ENCODE data around the gene ASPG. TPM values are rescaled to one million over a fixed set of nuclear protein-coding genes. Genes with fewer than 3 reads are reported as not detected.

Gene ASPG
- total and polyA plus RNA-seq, 2 experiments from 2014 or later: 5.9 to 20.3 TPM

GRCh38 chr14:104132981-104133380, 47.5 kb downstream of the ASPG start:
- Histone ChIP-seq H3K79me2 (no peaks in the 10 kb centered on the region), H3K4me1 (ENCODE audit: insufficient read depth) (peaks cover 27% of the 10 kb centered on the region), H3K27ac (no peak overlapping the region), H3K4me2 (no peak overlapping the region), H3K27me3 (peaks cover 39% of the 10 kb centered on the region), H4K20me1 (ENCODE audit: insufficient read depth, poor library complexity, severe bottlenecking) (no peaks in the 10 kb centered on the region), H3K36me3 (replicated peaks; ENCODE audit: insufficient read depth, low read depth) (no peaks in the 10 kb centered on the region), H2AFZ (no peak overlapping the region), H3K9me3 (ENCODE audit: low read depth) (peaks cover 8% of the 10 kb centered on the region), H3K4me3 (no peak overlapping the region), H3K9me2 (replicated peaks; ENCODE audit: insufficient read depth) (no peaks in the 10 kb centered on the region)
- DNase-seq (ENCODE audit: low spot score): no peak
- TF ChIP-seq CTCF (IDR thresholded peaks at IDR 0.05; ENCODE audit: poor library complexity): no peak
- no peak for TF ChIP-seq EZH2phosphoT487 (IDR thresholded peaks at IDR 0.05; ENCODE audit: low read depth, severe bottlenecking, unreplicated experiment)
- no peak for TF ChIP-seq EZH2 (IDR thresholded peaks at IDR 0.05; ENCODE audit: borderline replicate concordance)
- WGBS (ENCODE audit: low lambda C conversion rate, missing lambda C conversion rate): 47% methylated on average over 7 of the region's 7 CpGs

GRCh38 chr14:104133496-104133895, 48.0 kb downstream of the ASPG start:
- peaks cover 39% of the 10 kb centered on the region for H3K27me3 ChIP-seq
- no peak for DNase-seq (ENCODE audit: low spot score)
- H3K4me1 ChIP-seq (ENCODE audit: insufficient read depth): peaks cover 30% of the 10 kb centered on the region
- H3K36me3 ChIP-seq (replicated peaks; ENCODE audit: insufficient read depth, low read depth): no peaks in the 10 kb centered on the region
- H3K4me3 ChIP-seq: no peak overlapping the region
- TF ChIP-seq CTCF (IDR thresholded peaks at IDR 0.05; ENCODE audit: poor library complexity) (no peak), EZH2phosphoT487 (IDR thresholded peaks at IDR 0.05; ENCODE audit: low read depth, severe bottlenecking, unreplicated experiment) (no peak), EZH2 (IDR thresholded peaks at IDR 0.05; ENCODE audit: borderline replicate concordance) (no peak)
- H3K4me2 ChIP-seq: no peak overlapping the region
- H2AFZ ChIP-seq: no peak overlapping the region
- no peaks in the 10 kb centered on the region for H4K20me1 ChIP-seq (ENCODE audit: insufficient read depth, poor library complexity, severe bottlenecking)
- H3K9me2 ChIP-seq (replicated peaks; ENCODE audit: insufficient read depth): no peaks in the 10 kb centered on the region
- no peaks in the 10 kb centered on the region for H3K79me2 ChIP-seq
- H3K9me3 ChIP-seq (ENCODE audit: low read depth): peaks cover 8% of the 10 kb centered on the region
- 90% methylated on average over 9 of the region's 9 CpGs for WGBS (ENCODE audit: low lambda C conversion rate, missing lambda C conversion rate)
- H3K27ac ChIP-seq: no peak overlapping the region

- Histone ChIP-seq H3K9me2 (replicated peaks; ENCODE audit: insufficient read depth) (no peaks in the 10 kb centered on the region), H4K20me1 (ENCODE audit: insufficient read depth, poor library complexity, severe bottlenecking) (no peaks in the 10 kb centered on the region), H3K36me3 (replicated peaks; ENCODE audit: insufficient read depth, low read depth) (no peaks in the 10 kb centered on the region), H3K9me3 (ENCODE audit: low read depth) (peaks cover 7% of the 10 kb centered on the region), H3K27me3 (peaks cover 40% of the 10 kb centered on the region), H3K4me1 (ENCODE audit: insufficient read depth) (peaks cover 32% of the 10 kb centered on the region), H3K4me3 (no peak overlapping the region), H3K27ac (no peak overlapping the region), H3K79me2 (no peaks in the 10 kb centered on the region), H3K4me2 (no peak overlapping the region), H2AFZ (no peak overlapping the region)
- DNase-seq (ENCODE audit: low spot score): no peak
- 67% methylated on average over 26 of the region's 31 CpGs for WGBS (ENCODE audit: low lambda C conversion rate, missing lambda C conversion rate)
- TF ChIP-seq EZH2phosphoT487 (IDR thresholded peaks at IDR 0.05; ENCODE audit: low read depth, severe bottlenecking, unreplicated experiment): no peak
- no peak for TF ChIP-seq CTCF (IDR thresholded peaks at IDR 0.05; ENCODE audit: poor library complexity)
- no peak for TF ChIP-seq EZH2 (IDR thresholded peaks at IDR 0.05; ENCODE audit: borderline replicate concordance)
Measured at GRCh38 chr14:104134061-104134965, 48.8 kb downstream of the ASPG start.

All from hepatocyte (in vitro differentiated cells).